ENCODE measurements around the gene RNF17.
"Not testable (repeated sequence)": the region's sequence is repeated elsewhere in the genome, so short reads cannot be mapped to it uniquely, and the experiment has no call there.

RNF17 gene

GRCh38 chr13:24719139-24719538 is 44.8 kb upstream of the RNF17 start:
- no peak for TF ChIP-seq CTCF (IDR thresholded peaks at IDR 0.05; ENCODE audit: insufficient read depth, low read depth, low read length, missing control alignments)
- H3K4me3 ChIP-seq (ENCODE audit: low read depth, low read length): no peak overlapping the region
- no peak for DNase-seq (ENCODE audit: low read depth)

- no peak overlapping the region for H3K4me3 ChIP-seq (ENCODE audit: low read depth, low read length)
- no peak for DNase-seq (ENCODE audit: low read depth)
- no peak for TF ChIP-seq CTCF (IDR thresholded peaks at IDR 0.05; ENCODE audit: insufficient read depth, low read depth, low read length, missing control alignments)
Observed at GRCh38 chr13:24723206-24723605, 40.8 kb upstream of the RNF17 start.

- TF ChIP-seq CTCF (IDR thresholded peaks at IDR 0.05; ENCODE audit: insufficient read depth, low read depth, low read length, missing control alignments): no peak
Observed at GRCh38 chr13:24724714-24725113, 39.3 kb upstream of the RNF17 start.

GRCh38 chr13:24725379-24725778 is 38.6 kb upstream of the RNF17 start:
- no peak overlapping the region for H3K4me3 ChIP-seq (ENCODE audit: low read depth, low read length)
- no peak for TF ChIP-seq CTCF (IDR thresholded peaks at IDR 0.05; ENCODE audit: insufficient read depth, low read depth, low read length, missing control alignments)
- no peak for DNase-seq (ENCODE audit: low read depth)

More at GRCh38 chr13:24724714-24725113, 39.3 kb upstream of the RNF17 start:
- DNase-seq (ENCODE audit: low read depth): no peak
- no peak overlapping the region for H3K4me3 ChIP-seq (ENCODE audit: low read depth, low read length)

- no peak overlapping the region for H3K4me3 ChIP-seq (ENCODE audit: low read depth, low read length)
- DNase-seq (ENCODE audit: low read depth): peak; percentile 94
- peak; percentile 75 for TF ChIP-seq CTCF (IDR thresholded peaks at IDR 0.05; ENCODE audit: insufficient read depth, low read depth, low read length, missing control alignments)
Observed at GRCh38 chr13:24727731-24728601, 36.0 kb upstream of the RNF17 start.

GRCh38 chr13:24730873-24731567 is 32.9 kb upstream of the RNF17 start:
- DNase-seq (ENCODE audit: low read depth): peak; percentile 86
- not testable (repeated sequence) for H3K4me3 ChIP-seq (ENCODE audit: low read depth, low read length)

GRCh38 chr13:24734950-24735349 is 29.0 kb upstream of the RNF17 start:
- DNase-seq (ENCODE audit: low read depth): no peak
- TF ChIP-seq CTCF (IDR thresholded peaks at IDR 0.05; ENCODE audit: insufficient read depth, low read depth, low read length, missing control alignments): no peak
- no peak overlapping the region for H3K4me3 ChIP-seq (ENCODE audit: low read depth, low read length)

Measured in GM12865 (cell line).